AG09309 (cell line): ENCODE results near the gene DHX57.
A peak's percentile ranks its signal among the peaks of the same experiment; 100 is the strongest.

Experiments used
- DNase-seq: peaks from one replicate; pipeline ENCODE4 v3.0.0-alpha.2; 2010; ENCODE audit warnings: low read depth
- H3K4me3 ChIP-seq: 2 replicates; pipeline ENCODE4 v1.5.1; 2011; ENCODE audit warnings: mild to moderate bottlenecking, low read depth, low read length, moderate library complexity; ENCODE audit not compliant: control insufficient read depth
- CTCF ChIP-seq: IDR thresholded peaks from 2 replicates; pipeline ENCODE4 v1.5.1; 2011; ENCODE audit warnings: mild to moderate bottlenecking, low read depth, low read length, inconsistent platforms; ENCODE audit not compliant: insufficient read depth, control insufficient read depth; ENCODE audit errors: missing control alignments

The DHX57 gene

GRCh38 chr2:38889575-38889974, 13.8 kb upstream of the DHX57 start, which contains the start of gene ARHGEF33:
Gene ARHGEF33, plus strand, starts transcription at chr2:38889875. Its CDS starts 29,573 bp downstream, at chr2:38919448.
- no peak within 1 kb of the TSS for H3K4me3 ChIP-seq
- no peak for DNase-seq
- no peak for TF ChIP-seq CTCF

GRCh38 chr2:38889045-38889444, 13.3 kb upstream of the DHX57 start:
- DNase-seq: no peak
- H3K4me3 ChIP-seq: no peak overlapping the region
- TF ChIP-seq CTCF: no peak

GRCh38 chr2:38887902-38888554, 12.3 kb upstream of the DHX57 start:
- DNase-seq: no peak
- no peak overlapping the region for H3K4me3 ChIP-seq
- TF ChIP-seq CTCF: no peak

DNA sequence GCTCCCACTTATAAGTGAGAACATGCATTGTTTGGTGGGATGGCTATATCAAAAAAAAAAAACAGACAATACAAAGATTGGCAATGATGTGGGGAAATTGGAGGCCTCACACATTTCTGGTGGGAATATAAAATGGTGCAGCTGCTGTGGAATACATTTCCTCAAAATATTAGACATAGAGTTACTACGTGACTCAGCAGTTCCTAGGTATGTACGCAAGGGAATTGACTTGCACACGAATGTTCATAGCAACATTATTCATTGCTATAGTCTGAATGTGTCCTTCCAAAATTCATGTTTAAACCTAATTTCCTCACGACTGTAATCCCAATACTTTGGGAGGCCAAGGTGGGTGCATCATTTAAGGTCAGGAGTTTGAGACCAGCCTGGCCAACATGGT, 11.6 kb upstream of the DHX57 start:
- no peak for DNase-seq
- TF ChIP-seq CTCF: no peak
- no peak overlapping the region for H3K4me3 ChIP-seq

GRCh38 chr2:38886063-38886462, 10.3 kb upstream of the DHX57 start:
- no peak overlapping the region for H3K4me3 ChIP-seq
- no peak for DNase-seq
- TF ChIP-seq CTCF: no peak

- no peak for DNase-seq
- TF ChIP-seq CTCF: no peak
- H3K4me3 ChIP-seq: peak overlapping the region; percentile 75
These were observed 673 bp upstream of the DHX57 start for GRCh38 chr2:38876407-38876806.
